GM21737 (cell line): ENCODE results near the gene CYP4A22.
"Not testable (repeated sequence)": the region's sequence is repeated elsewhere in the genome, so short reads cannot be mapped to it uniquely, and the experiment has no call there.

Source experiments
- ATAC-seq: cut with Tn5 transposase; IDR thresholded peaks from one replicate; pipeline ENCODE4 v1.9.1; 2021; ENCODE audit warnings: mild to moderate bottlenecking, moderate library complexity; ENCODE audit not compliant: unreplicated experiment

Gene CYP4A22, protein sequence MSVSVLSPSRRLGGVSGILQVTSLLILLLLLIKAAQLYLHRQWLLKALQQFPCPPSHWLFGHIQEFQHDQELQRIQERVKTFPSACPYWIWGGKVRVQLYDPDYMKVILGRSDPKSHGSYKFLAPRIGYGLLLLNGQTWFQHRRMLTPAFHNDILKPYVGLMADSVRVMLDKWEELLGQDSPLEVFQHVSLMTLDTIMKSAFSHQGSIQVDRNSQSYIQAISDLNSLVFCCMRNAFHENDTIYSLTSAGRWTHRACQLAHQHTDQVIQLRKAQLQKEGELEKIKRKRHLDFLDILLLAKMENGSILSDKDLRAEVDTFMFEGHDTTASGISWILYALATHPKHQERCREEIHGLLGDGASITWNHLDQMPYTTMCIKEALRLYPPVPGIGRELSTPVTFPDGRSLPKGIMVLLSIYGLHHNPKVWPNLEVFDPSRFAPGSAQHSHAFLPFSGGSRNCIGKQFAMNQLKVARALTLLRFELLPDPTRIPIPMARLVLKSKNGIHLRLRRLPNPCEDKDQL

DNA sequence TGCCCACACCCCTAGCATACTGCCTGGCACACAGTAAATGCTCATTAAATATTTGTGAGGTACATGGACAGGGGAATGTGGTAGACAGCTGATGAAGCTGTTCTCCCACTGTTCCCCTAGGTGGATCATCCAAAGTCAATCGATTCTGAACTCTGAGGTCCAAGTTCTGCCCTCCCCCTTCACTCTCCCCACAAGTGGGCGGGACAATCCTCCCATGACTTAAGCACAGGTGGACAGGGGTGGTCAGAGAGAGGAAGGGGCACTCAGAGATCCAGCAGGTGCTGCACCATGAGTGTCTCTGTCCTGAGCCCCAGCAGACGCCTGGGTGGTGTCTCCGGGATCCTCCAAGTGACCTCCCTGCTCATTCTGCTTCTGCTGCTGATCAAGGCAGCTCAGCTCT is at the start of gene CYP4A22:
TSS of gene CYP4A22 (plus strand) at position 244 of the 400 bp plus-strand sequence. CDS start at position 289, 45 bp downstream.
- no peak for ATAC-seq

GRCh38 chr1:47089356-47089755 is 47.9 kb upstream of the CYP4A22 start:
- not testable (repeated sequence) for ATAC-seq

DNA sequence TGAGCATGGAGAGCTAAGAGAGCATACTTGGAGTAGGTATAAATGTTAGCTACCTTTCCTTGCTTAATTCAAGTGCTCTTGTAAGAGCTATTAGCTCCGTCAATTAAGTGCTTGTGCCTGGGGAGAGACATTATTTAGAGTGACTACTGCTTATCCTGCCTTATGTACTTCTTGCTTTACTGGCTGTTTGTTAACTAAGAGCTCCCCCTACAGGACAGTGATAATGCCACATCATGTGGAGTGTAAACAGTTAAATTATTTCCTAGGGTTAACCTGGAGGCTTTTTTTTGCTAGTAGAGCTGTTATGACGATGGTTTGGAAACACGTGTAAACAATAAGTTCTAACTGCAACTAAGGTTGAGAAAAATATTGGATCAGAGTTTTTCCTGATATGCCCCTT is 45.8 kb upstream of the CYP4A22 start:
- not testable (repeated sequence) for ATAC-seq

DNA sequence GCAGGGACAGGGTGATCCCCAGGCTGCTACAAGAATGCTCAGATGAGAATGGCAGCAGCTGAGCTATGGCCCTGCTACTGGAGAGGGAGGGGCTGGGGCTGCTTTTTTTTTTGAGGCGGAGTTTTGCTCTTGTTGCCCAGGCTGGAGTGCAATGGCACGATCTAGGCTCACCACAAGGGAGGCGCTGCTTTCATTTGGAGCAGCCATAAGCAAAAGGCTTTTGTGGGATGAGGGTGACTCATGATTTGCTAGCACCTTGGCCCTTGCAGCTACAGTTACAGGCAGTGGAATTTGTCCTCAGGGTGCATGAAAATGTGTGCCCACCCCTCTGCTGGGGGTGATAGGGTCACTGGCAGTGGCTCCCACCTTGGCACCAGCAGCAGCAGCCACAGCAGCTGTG is 32.4 kb upstream of the CYP4A22 start:
- ATAC-seq, result no peak

GRCh38 chr1:47106792-47107191 is 30.4 kb upstream of the CYP4A22 start:
- no peak for ATAC-seq

- not testable (repeated sequence) for ATAC-seq
These were observed 29.2 kb upstream of the CYP4A22 start for GRCh38 chr1:47107851-47108574.

- ATAC-seq, result not testable (repeated sequence)
These were observed 27.8 kb upstream of the CYP4A22 start for GRCh38 chr1:47109482-47109881.

DNA sequence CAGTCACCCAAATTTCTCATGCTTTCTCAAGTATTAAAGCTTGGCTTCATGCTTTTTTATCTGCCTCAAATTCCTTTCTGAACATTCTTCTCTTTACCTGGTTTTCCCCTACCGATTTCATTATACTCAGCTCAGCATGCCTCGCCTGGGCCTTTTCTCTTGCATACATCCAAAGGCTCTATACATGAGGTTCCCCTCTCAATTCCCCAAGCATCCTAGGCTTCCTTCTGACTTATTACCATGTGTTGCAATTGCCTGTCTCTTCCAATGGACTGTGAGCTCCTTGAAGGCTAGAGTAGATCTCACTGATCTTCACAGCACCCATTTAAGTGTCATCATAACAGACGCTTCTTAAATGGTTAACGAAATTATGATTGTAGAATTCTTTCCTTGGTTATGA is 24.1 kb upstream of the CYP4A22 start:
- no peak for ATAC-seq

DNA sequence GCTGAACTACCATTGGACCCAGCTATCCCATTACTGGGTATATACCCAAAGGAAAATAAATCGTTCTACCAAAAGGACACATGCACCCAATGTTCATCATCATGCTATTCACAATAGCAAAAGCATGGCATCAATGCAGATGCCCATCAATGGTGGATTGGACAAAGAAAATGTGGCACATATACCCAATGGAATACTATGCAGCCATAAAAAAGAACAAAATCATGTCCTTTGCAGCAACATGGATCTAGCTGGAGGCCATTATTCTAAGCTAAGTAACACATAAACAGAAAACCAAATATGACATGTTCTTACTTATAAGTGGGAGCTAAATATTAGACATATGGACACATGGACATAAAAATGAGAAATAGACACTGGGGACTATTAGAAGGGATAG is 16.2 kb upstream of the CYP4A22 start:
- not testable (repeated sequence) for ATAC-seq

- ATAC-seq, result not testable (repeated sequence)
These were observed 12.4 kb upstream of the CYP4A22 start for GRCh38 chr1:47124834-47125233.

DNA sequence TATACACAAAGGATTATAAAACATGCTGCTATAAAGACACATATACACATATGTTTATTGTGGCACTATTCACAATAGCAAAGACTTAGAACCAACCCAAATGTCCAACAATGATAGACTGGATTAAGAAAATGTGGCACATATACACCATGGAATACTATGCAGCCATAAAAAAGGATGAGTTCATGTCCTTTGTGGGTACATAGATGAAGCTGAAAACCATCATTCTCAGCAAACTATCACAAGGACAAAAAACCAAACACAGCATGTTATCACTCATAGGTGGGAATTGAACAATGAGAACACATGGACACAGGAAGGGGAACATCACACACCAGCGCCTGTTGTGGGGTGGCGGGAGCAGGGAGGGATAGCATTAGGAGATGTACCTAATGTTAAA is 10.2 kb upstream of the CYP4A22 start:
- not testable (repeated sequence) for ATAC-seq

- ATAC-seq, result no peak
These were observed 9.0 kb upstream of the CYP4A22 start for GRCh38 chr1:47128221-47128620.

GRCh38 chr1:47128854-47129253 is 8.4 kb upstream of the CYP4A22 start:
- not testable (repeated sequence) for ATAC-seq

- not testable (repeated sequence) for ATAC-seq
These were observed 7.6 kb upstream of the CYP4A22 start for GRCh38 chr1:47129489-47130230.

DNA sequence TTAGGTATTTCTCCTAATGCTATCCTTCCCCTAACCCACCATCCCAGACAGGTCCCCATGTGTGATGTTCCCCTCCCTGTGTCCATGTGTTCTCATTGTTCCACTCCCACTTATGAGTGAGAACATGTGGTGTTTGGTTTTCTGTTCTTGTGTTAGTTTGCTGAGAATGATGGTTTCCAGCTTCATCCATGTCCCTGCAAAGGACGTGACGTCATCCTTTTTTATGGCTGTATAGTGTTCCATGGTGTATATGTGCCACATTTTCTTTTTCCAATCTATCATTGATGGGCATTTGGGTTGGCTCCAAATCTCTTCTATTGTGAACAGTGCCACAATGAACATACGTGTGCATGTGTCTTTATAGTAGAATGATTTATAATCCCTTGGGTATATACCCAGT is 4.6 kb upstream of the CYP4A22 start:
- not testable (repeated sequence) for ATAC-seq

- no peak for ATAC-seq
These were observed 829 bp downstream of the CYP4A22 start for GRCh38 chr1:47137925-47138615.

DNA sequence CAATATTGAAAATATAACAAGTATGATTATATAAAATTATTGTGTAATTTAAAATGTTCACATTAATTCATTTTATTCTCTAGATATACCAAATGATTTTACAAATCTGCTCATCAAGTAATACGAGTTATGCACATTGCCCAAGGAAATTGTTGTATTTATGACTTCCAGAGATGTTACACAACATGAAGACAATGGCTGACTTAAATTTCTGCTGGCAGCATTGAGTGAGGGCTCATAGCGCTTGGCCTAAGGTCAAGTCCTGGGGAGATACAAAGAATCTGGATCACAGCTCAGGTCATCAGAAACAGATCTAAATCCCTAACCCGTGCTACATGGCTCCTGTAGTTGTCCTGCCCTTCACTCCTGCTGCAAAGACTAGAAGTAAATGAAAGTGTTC is 3.1 kb downstream of the CYP4A22 start:
- ATAC-seq, result not testable (repeated sequence)

DNA sequence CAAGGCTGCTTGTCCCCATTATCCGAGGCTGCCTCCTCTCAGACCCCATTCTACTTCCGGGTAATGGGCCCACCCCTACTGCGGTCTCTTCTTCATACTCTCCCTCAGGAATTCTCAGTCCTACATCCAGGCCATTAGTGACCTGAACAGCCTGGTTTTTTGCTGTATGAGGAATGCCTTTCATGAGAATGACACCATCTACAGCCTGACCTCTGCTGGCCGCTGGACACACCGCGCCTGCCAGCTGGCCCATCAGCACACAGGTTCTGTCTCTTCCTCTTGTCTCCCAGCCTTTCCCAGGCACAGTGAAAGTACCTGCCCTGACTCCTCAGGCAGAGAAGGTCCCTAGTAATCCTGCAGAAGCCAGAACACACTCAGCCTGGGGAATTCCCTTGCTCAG is 6.4 kb downstream of the CYP4A22 start:
- ATAC-seq, result not testable (repeated sequence)

GRCh38 chr1:47146495-47146894 is 9.3 kb downstream of the CYP4A22 start:
- ATAC-seq, result not testable (repeated sequence)

DNA sequence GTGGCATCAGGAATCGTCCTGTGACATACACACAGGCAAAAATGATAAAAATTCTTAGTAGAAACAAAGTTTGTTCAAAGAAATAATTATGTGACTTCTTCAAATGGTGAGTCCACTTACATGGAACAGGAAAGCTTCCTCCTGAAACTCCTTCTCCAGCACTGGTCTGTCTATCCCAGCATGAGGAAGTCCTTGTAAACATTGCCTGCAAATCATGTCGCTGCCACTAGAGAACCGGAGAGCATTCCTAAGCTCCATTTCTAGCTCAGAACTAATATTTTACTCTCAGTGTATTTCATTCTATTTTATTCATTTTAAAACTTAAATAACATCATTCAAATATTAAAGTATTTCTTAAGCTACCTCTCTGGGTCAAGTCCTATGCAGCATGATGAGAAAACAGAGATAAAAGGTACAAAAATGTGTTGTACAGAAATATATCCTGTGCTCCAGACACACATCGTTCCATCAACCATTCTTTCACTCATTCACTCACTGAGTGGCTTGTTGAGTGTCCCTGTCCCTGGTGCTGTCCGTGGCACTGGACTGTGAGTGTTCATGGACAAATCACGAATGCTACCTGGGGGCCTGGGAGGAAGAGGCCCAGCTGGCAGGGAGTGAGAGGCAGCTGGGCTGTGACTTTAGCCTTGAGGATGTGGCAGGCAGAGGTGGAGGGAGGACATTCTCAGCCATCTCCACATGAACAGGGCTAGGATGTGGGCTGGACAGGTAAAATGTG is 10.0 kb downstream of the CYP4A22 start:
- ATAC-seq, result no peak
